Fibroblast of skin of back (primary cell): ENCODE measurements around the gene YBX3.

Source experiments
- DNase-seq: peaks from one replicate; pipeline ENCODE4 v3.0.0-alpha.2; 2013

Gene YBX3

DNA sequence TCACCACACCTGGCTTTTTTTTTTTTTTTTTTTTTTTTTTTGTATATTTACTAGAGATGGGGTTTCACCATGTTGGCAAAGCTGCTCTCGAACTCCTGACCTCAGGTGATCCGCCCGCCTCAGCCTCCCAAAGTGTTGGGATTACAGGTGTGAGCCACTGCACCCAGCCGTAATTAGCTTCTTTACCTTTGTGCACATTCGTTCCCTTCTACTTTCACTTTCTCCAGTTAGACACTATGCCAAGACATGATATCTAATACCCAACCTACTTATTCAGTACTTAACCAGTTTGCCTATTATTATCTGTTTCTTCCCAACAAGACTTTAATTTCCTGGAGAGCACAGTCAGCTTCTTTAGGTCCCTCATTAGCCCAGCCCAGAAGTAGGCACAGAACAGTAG is 54.6 kb downstream of the YBX3 start:
- no peak for DNase-seq

DNA sequence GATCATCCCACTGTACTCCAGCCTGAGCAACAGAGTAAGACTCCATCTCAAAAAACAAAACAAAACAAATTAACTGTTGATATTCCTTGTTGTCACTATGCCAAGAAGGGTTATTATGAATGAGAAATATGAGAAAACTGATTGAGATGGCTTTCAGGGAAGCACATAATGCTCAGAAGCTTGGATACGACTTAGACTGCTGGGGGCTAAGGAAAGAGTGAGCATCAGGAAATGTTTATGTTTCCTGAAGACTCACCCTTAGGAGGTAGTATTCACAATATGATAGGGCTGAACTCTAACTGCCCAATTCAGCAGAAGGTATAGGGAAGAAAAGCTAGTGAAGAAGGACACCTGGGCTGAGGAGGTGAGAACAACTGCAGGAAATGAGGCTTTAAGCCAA is 55.5 kb downstream of the YBX3 start:
- DNase-seq = no peak

DNA sequence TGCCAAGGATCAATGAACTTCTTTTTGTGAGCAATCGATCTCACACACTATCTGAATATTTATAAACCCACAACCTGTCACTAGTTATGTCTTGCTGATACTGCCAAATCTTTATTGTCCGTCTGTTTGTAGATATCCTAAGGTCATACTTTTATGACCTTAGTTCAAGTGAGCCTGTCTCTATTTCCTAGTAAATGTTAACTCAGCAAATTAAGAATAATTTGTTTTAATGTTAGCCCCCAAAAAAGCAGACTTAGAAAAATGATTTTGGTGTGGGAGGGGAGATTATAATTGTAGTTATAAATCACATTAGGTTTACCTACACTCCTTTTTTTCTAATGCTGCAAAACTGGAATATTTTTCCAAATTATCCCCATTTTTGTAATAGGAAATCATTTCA is 58.6 kb downstream of the YBX3 start:
- no peak for DNase-seq

DNA sequence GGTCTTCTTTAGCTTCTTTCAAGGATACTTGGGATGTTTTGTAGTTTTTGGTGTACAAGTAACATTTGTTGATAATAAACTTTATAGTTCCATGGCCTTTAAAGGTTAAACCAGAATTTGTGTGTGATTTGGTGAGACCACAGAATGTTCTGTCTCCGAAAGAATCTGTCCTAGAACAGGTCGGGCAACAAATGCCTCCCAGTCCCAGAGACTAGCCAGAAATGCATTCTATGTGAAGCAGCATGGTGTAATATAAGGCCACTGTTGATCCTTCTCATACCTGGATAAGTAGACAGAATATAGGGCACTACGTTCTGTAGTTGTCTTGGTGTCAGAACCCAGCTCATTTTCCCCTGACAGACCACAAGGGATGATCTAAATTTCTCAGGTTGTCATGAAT is 59.3 kb downstream of the YBX3 start:
- DNase-seq = no peak

DNA sequence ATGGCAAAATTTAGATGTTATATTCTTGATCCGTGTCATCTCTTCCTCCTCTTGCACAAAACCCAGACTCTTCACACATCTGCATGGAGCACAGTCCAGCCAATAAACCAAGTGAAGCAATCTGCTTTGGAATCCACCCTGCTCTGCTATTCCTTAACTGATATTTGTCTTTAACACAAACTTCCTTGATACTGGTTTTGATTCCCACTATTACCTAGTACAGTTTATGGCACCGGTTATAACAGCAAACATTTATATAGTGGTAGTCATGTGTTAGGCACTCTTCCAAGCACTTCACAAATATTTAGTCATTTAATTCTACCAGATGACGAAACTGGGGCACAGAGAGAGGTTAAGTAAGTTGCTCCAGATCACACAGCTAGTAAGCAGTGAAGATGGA is 61.8 kb downstream of the YBX3 start:
- no peak for DNase-seq

DNA sequence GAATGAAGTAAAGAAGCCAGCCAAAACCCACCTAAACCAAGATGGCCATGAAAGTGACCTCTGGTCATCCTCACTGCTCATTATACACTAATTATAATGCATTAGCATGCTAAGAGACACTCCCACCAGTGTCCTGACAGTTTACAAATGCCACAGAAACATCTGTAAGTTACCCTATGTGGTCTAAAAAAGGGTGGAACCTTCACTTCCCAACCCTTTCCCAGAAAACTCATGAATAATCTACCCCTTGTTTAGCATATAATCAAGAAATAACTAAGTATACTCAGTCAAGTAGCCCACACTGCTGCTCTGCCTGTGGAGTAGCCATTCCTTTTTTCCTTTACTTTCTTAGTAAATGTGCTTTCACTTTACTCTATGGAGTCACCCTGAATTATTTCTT is 69.1 kb downstream of the YBX3 start:
- no peak for DNase-seq

DNA sequence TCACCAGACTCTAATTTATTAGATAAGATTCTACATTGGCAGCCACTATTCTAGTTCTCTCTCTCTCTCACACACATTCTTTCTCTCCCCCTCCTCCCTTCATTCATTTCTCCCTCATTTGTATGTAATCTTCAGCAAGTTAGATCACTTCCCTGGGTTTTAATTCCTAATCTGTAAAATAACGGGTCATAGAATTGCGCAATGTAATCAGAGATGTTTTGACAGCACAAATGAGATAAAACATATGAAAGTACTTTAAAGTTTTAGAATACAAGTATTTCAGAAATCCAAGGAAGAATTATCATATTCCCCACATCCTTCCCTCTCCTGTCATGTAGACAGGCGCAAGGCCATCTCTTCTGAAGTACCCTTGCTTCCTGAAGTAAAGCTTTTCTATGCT is 70.9 kb downstream of the YBX3 start:
- no peak for DNase-seq
